Iris pigment epithelial cell (primary cell): ENCODE results near the gene CLP1.
"Not testable (repeated sequence)": the region's sequence is repeated elsewhere in the genome, so short reads cannot be mapped to it uniquely, and the experiment has no call there.

Experiments
- DNase-seq: peaks from one replicate; pipeline ENCODE4 v3.0.0-alpha.2; 2011; ENCODE audit warnings: low read depth

CLP1 gene

DNA sequence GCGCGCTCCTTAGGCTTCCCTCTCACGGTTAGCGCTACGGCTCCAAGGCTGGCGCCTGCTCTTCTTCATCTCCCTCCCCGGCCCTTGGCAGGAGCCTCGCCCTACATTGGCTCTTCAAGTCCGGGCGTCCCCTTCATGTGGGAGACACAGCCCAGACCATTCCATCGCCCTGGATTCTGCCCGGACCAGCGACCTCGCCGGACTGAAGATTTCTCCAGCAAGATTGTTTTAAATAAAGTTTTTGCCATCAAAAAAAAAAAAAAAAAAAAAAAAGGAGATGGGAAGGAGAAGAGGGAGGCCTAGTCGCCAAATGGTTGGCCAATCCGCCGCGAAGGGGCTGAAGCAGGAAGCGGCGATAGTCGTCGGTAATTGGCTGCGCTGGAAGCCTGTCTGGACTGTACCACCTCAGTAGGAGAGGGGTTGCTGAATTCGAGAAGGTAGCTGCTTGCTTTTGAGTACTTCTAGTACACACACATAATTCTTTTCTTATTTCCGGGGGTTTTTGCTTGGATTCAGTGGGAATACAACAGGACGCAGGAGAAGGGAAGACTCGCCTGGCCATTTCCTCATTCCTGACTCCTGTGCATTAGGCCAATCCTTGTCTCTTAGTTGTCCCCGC is 9.7 kb downstream of the CLP1 start:
- DNase-seq: peak; percentile 99

DNA sequence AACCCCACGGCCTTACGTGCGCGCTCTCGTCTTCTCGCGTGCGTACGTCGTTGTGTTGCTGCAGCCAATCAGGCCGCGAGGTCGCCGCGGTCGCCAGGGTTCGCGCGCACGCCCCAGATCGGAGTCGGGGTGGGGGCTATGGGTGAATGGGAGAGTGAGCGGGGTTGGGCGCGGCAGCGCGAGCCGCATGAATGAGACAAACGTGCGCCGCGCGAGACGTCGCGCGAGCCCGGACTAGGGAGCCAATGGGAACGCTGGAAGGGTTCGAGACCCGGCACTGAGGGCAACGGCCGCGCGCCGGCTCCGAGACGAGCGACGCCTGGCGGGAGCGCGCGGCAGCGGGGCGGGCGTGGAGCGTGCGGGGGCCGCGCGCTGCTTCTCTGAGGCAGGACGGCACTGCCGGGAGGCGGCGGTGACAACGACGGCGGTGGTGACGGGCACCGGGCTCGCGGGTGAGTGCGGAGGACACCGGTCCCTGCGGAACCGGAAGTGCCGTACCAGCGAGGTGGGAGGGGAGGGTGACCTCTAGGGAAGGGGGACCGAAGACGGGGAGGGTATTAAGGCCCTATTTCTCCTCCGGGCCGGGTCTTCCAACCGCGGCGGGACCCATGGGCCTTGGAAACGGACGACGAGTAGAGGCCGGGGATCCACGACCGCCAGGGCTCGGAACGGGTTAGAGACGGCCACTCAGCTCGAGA is 10.3 kb downstream of the CLP1 start, which contains the start of gene ZDHHC5:
ZDHHC5 (plus strand) TSS at position 379 of the 698 bp plus-strand sequence. CDS start 4,977 bp downstream, outside the sequence.
- peak; percentile 100 for DNase-seq

DNA sequence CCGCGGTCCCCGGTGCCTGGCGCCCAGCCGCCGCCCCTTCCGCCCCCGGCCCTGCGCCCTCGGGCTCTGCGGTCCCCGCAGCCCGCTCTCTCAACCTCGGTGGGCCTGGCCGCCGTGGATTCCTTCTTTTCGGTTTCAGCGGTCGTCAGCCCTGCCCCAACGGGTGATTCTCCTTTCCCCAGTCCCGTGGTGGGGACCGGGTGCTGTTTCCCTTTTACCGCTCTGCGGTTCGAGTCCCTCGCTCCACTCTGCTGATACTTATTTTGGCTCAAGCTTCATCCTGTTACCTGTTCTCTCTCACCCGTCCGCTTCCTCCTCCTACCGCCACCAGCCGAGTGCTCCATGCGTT is 10.8 kb downstream of the CLP1 start:
- DNase-seq: no peak

DNA sequence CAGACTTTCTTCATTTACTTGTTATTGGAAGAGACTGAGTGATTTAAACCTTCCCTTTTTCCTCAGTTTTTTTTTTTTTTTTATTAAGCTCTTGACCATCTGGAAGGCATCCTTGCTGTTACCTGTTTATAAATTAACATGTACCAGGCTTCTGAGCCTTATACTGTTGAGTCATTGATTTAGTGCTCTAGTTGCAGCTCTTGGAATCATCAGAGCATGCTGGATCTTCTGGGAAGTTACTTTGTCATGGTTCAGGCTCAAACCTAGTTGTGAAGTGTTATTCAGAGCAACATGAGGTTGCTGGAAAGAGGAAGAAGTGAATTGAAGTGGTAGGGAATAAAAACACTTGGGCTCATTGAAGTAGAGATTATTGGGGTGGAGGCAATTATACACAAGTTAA is 16.7 kb downstream of the CLP1 start:
- no peak for DNase-seq

DNA sequence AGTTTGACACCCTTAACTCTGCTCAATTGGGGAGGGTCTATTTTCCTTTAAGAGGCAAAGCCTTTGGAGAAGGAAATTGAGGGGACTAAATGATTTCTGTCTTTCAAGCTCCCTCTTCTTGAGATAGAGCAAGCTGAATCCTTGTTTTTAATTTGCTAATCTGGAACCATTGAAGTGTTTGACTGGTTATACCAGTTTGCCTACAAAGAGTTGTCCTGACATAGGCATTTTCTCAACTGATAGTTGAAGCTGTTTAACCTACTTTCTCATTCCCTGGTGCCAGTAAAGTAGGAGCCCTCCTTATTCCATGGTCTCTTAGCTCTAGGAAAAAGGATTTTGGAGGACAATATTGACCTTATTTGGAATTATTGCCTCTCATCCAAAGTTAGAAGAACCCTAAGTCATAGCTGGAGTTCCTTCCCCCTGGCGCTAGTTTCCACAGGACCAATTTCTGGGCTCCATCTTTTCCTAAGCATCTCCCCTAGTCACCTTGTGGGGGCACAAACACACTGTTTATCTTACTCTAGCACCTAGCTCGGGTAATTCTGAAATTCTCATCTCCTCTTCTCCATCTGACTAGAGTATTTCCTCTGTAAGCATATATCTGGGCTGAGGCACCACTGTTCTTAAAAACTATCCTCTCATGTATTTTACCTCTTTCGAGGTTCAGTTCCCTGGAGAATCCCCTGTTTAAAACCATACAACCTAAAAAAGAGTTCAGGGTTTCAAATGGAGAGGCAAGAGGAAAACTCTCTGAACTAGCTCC is 17.8 kb downstream of the CLP1 start:
- DNase-seq: no peak

DNA sequence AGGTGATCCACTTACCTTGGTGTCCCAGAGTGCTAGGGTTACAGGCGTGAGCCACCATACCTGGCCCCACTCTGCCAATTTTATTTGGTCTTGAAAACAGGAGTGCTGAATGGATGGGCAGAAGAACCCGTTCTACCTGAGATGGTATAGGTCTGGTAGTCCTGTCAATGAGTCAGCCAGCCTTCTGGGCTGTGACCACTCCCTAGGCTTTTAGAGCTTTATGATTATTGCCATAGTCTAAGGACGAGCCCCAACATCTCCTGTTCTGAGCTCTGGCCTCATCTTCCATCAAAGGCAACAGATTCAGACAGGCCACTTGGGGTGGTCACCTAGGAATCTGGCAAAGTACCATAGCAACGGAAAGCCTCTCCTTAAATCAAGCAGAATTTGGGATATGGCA is 21.8 kb downstream of the CLP1 start:
- DNase-seq: no peak

DNA sequence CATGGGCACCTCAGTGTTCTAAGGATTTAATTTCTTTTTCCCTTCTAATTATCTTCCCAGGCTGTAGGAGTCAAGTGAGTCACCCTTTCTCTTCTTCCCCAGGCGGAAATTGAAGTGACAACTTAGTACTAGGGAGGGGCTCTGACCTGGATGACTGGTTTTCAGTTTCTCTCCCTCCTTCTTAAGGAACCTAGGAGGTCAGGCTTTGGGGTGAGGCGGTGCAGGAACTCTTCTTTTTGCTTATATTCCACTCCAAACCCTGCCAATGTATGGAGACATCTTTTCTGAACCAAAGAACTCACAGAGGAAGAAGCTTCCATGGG is 23.0 kb downstream of the CLP1 start:
- peak; percentile 56 for DNase-seq

DNA sequence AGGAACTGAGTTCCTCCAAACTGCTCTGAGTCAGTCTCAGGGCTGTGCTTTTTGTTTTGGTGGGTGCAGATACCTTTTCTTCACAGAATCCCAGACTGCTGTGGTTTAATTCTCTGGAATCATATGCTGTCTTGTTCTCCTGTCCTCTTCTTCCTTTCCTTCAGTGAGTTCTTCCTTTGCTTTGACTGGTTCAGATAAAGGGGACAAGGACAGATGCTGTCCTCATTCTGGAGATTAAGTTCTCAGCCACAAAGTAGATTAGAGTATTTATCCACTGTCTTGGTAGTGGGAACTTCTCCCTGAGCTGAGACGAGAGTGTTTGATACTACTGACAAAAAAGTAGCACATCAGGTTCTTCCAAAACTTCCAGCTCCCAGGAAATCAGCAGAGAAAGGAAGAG is 23.6 kb downstream of the CLP1 start:
- no peak for DNase-seq

DNA sequence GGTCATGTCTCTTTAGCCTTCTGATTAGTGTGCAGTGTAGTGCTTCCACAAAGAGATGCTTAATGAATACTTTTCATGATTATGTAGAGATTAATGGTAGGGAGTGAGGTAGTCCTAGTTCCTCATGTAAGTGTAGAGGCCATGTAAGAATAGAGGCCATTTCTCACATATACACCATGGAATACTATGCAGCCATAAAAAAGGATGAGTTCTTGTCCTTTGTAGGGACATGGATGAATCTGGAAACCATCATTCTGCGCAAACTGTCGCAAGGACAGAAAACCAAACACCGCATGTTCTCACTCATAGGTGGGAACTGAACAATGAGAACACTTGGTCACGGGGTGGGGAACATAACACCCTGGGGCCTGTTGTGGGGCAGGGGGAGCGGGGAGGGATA is 32.9 kb downstream of the CLP1 start:
- not testable (repeated sequence) for DNase-seq

DNA sequence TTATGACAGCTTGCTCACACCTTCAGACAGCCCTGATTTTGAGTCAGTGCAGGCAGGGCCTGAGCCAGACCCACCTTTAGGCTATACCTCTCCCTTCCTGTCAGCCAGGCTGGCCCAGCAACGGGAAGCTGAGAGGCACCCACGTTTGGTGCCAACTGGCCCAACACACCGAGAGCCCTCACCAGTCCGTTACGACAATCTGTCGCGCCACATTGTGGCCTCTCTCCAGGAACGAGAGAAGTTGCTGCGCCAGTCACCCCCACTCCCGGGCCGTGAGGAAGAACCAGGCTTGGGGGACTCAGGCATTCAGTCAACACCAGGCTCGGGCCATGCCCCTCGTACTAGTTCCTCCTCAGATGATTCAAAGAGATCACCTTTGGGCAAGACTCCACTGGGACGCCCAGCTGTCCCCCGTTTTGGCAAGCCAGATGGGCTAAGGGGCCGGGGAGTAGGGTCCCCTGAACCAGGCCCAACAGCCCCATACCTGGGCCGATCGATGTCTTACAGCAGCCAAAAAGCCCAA is 41.3 kb downstream of the CLP1 start:
- DNase-seq: no peak

DNA sequence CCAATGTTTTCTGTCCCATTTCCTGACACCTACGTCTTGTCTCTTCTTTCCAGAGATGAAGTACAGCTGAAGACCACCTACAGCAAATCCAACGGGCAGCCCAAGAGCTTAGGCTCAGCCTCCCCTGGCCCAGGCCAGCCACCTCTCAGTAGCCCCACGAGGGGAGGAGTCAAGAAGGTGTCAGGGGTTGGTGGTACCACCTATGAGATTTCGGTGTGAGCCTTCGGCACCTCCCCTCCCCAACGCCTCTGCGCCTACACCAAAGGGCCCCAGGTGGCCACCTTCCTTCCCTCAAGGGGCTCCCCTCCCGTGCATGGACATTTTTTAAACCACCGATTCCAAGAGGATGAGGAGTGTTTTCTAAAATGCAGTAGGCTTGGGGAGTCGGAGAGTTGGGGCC is 42.3 kb downstream of the CLP1 start:
- DNase-seq: no peak

DNA sequence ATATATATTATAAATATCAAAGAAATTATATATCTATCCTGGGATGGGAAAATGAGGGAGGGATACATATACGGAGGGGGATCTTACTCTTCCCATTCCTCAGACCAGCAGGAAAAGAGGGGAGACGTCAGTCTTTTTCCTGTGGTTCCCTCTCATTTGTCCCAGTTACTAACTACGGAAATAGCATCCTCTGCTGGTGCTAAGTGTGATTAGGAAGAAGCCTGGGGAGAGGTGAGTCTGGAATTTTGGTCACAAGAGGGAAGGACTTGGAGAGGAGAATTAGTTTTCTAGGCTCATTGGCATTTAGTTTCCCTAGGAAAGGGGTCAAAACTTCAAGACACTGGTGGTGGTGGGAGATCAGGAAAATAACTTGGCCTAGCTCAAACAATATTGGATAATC is 42.9 kb downstream of the CLP1 start:
- DNase-seq: no peak

DNA sequence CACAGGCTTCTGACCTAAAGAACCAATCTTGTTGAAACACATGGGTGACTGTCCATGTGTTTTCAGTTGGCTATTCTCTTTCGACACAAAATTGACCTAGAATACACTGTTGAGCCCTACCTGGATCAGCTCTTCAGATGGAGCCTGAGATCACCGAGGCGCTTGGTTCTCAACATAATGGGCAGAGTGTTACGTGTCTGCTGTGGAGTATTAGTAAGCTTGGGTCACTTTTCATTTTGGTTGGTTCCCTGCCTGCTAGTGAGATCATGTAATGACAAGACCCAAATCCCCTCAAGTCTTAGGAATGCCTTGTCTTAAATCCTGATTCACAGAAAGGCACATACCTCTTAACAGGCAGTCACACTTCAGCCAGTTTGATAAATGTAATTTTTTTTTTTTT is 45.8 kb downstream of the CLP1 start:
- DNase-seq: no peak

DNA sequence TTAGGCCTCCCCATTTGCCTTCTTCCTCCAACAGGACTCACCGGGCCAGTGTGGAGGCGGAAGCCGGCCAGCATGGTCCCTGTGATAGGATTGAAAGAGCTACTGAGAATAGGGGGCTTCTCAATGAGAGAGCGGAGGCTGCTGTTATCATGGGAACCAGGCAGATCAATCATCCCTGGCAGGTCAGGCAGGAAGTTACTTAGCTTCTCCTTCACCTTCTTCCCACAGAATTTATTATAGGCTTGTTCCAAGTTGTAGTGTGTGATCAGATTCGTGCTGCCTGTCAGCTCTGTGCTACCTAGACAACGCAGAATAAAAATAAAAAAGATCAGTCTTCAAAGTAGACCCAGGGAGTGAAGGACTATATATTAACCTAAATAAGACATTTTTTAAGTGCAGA is 47.4 kb downstream of the CLP1 start:
- DNase-seq: no peak

DNA sequence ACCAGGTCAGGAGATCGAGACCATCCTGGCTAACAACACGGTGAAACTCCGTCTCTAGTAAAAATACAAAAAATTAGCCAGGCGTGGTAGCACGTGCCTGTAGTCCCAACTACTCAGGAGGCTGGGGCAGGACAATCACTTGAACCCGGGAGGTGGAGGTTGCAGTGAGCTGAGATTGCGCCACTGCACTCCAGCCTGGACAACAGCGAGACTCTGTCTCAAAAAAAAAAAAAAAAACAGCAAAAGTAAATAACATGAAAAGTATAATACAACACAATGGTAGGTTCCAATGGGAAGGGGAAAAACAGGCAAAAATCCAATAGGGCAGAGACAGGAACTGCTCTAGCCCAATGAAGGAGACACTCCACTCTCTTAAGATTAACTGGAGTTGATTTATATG is 47.9 kb downstream of the CLP1 start:
- DNase-seq: not testable (repeated sequence)

DNA sequence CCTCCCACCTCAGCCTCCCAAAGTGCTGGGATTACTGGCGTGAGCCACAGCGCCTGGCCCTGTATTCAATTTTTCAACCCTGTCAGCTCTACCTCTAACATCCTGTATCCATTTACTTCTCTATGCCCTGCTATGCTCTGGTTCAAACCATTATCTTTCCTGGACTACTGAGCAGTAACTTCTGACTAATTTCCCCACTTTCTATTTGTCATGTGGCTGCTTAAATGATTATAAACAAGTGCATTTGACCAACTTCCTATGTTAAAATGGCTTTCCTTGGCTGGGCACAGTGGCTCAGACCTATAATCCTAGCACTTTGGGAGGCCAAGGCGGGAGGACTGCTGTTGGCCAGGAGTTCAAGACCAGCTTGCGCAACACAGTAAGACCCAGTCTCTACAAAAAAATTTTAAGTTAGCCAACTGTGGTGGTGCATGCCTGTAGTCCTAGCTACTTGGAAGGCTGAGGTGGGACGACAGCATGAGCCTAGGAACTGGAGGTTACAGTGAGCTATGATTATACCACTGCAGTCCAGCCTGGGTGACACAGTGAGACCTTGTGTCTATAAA is 52.3 kb downstream of the CLP1 start:
- DNase-seq: no peak
